ENCODE results near the gene ERO1A. TPM values are rescaled to one million over a fixed set of nuclear protein-coding genes. Genes with fewer than 3 reads are reported as not detected.

ERO1A gene
- total and polyA plus RNA-seq, 2 of the 4 experiments (the other 2 are of a cell fraction): 29.7 to 44.6 TPM

DNA sequence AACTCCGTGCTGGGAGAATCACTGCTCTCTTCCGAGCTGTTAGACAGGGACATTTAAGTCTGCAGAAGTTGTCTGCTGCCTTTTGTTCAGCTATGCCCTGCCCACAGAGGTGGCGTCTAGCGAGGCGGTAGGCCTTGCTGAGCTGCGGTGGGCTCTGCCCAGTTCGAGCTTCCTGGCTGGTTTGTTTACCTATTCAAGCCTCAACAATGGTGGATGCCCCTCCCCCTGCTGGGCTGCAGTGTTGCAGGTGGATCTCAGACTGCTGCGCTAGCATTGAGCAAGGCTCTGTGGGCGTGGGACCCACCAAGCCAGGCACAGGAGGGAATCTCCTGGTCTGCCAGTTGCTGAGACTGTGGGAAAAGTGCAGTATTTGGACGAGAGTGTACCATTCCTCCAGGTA lies 99.0 kb downstream of the ERO1A start:
- no peak overlapping the region for H3K23ac ChIP-seq (ENCODE audit: low read depth, low read length)
- no peak overlapping the region for H3K4me2 ChIP-seq (ENCODE audit: low read depth, low read length)
- DNase-seq (no peak), ATAC-seq (ENCODE audit: low read depth) (no peak)
- H2BK120ac ChIP-seq (ENCODE audit: low read depth, low read length): no peak overlapping the region
- dilution Hi-C loops (cut with HindIII; ENCODE audit: low sequenced_read_pairs, unreplicated experiment): no loop called here
- no peak overlapping the region for H4K5ac ChIP-seq (ENCODE audit: low read depth, low read length)
- no peak overlapping the region for H3K18ac ChIP-seq (ENCODE audit: low read depth, low read length)
- no peak overlapping the region for H2BK20ac ChIP-seq (ENCODE audit: low read depth, low read length)
- in situ Hi-C loops (cut with MboI; ENCODE audit: low sequenced_read_pairs): no loop called here
- no peaks in the 10 kb centered on the region for H3K36me3 ChIP-seq (ENCODE audit: control insufficient read depth, insufficient read depth, low read length)
- no peaks in the 10 kb centered on the region for H3K27me3 ChIP-seq (ENCODE audit: control insufficient read depth, insufficient read depth, low read length)
- H3K14ac ChIP-seq (replicated peaks; ENCODE audit: low read depth, low read length): no peak overlapping the region
- H2AFZ ChIP-seq (replicated peaks; ENCODE audit: low read length, poor library complexity): no peak overlapping the region
- no peak overlapping the region for H2AK9ac ChIP-seq (replicated peaks; ENCODE audit: low read depth, low read length, poor library complexity)
- H3K4ac ChIP-seq (ENCODE audit: low read depth, low read length): no peak overlapping the region
- no peak overlapping the region for H2BK5ac ChIP-seq (ENCODE audit: low read depth, low read length, poor library complexity, severe bottlenecking)
- H3K56ac ChIP-seq (ENCODE audit: extremely low read depth, insufficient read depth, low read length): no peak overlapping the region
- TF ChIP-seq, protein P1, sequence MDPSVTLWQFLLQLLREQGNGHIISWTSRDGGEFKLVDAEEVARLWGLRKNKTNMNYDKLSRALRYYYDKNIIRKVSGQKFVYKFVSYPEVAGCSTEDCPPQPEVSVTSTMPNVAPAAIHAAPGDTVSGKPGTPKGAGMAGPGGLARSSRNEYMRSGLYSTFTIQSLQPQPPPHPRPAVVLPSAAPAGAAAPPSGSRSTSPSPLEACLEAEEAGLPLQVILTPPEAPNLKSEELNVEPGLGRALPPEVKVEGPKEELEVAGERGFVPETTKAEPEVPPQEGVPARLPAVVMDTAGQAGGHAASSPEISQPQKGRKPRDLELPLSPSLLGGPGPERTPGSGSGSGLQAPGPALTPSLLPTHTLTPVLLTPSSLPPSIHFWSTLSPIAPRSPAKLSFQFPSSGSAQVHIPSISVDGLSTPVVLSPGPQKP (IDR thresholded peaks at IDR 0.05; ENCODE audit: borderline replicate concordance, low read depth, low read length): no peak
- TF ChIP-seq NFE2L2 (IDR thresholded peaks at IDR 0.05; ENCODE audit: low read depth, low read length) (no peak), POLR2A (IDR thresholded peaks at IDR 0.05; ENCODE audit: low read depth, low read length) (no peak), RAD21 (IDR thresholded peaks at IDR 0.05; ENCODE audit: low read length) (no peak), MXI1 (IDR thresholded peaks at IDR 0.05; ENCODE audit: borderline replicate concordance, low read depth, low read length) (no peak), RCOR1 (IDR thresholded peaks at IDR 0.05; ENCODE audit: insufficient replicate concordance, low read length) (no peak), CHD1 (IDR thresholded peaks at IDR 0.05; ENCODE audit: low read depth, low read length) (no peak), FOS (IDR thresholded peaks at IDR 0.05; ENCODE audit: low read depth, low read length) (no peak), MAZ (IDR thresholded peaks at IDR 0.05; ENCODE audit: borderline replicate concordance, low read depth, low read length) (no peak), RFX5 (IDR thresholded peaks at IDR 0.05; ENCODE audit: low read depth, low read length) (no peak), CEBPB (IDR thresholded peaks at IDR 0.05; ENCODE audit: low read depth, low read length) (no peak), BHLHE40 (IDR thresholded peaks at IDR 0.05; ENCODE audit: low read depth, low read length) (no peak), MAFK (IDR thresholded peaks at IDR 0.05; ENCODE audit: low read depth, low read length) (no peak)
- TF ChIP-seq, protein P2, sequence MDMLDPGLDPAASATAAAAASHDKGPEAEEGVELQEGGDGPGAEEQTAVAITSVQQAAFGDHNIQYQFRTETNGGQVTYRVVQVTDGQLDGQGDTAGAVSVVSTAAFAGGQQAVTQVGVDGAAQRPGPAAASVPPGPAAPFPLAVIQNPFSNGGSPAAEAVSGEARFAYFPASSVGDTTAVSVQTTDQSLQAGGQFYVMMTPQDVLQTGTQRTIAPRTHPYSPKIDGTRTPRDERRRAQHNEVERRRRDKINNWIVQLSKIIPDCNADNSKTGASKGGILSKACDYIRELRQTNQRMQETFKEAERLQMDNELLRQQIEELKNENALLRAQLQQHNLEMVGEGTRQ (IDR thresholded peaks at IDR 0.05; ENCODE audit: low read depth, low read length): no peak
- H3K9me1 ChIP-seq (ENCODE audit: insufficient read depth, low read length): no peaks in the 10 kb centered on the region
- no peaks in the 10 kb centered on the region for H4K20me1 ChIP-seq (ENCODE audit: insufficient read depth, low read length)
- CTCF ChIA-PET: no interaction called here
- no peak overlapping the region for H4K91ac ChIP-seq (ENCODE audit: insufficient read depth, low read depth, low read length)
- H3K9ac ChIP-seq (ENCODE audit: low read depth, low read length): no peak overlapping the region
- intact Hi-C loops (cut with micrococcal nuclease): no loop called here
- no peak overlapping the region for H3K27ac ChIP-seq (ENCODE audit: insufficient read depth, low read length)
- no peak overlapping the region for H2AK5ac ChIP-seq (ENCODE audit: low read depth, low read length)
- no TSS peak for BruUV-seq (replicated peaks)
- WGBS, 2 experiments (ENCODE audit: extremely low coverage in 2 of 2, insufficient read length in 1 of 2): 93% methylated on average over 6 of the region's 10 CpGs; no CpG with 5 or more reads in 1 of the 2 experiments
- H3K79me1 ChIP-seq (ENCODE audit: low read depth in 1 of 2, low read length in 2 of 2): no peaks in the 10 kb centered on the region
- no peak overlapping the region for H4K8ac ChIP-seq (ENCODE audit: low read depth in 2 of 2, low read length in 2 of 2)
- no peak overlapping the region for H3K4me3 ChIP-seq (ENCODE audit: insufficient read depth, low read depth, low read length)
- no peaks in the 10 kb centered on the region for H3K4me1 ChIP-seq (ENCODE audit: control insufficient read depth, insufficient read depth, low read length)
- POLR2A ChIA-PET (ENCODE audit: unreplicated experiment): no interaction called here
- H3K9me3 ChIP-seq (ENCODE audit: control insufficient read depth, insufficient read depth, low read length): no peaks in the 10 kb centered on the region
- no peak overlapping the region for H2BK15ac ChIP-seq (ENCODE audit: low read depth, low read length)
